Measurements from ENCODE around the gene NRXN3. TPM values are rescaled to one million over a fixed set of nuclear protein-coding genes. Genes with fewer than 3 reads are reported as not detected.

The NRXN3 gene
- polyA plus RNA-seq, 1 donor from 2014 or later = 110 TPM

- Histone ChIP-seq H3K36me3 (ENCODE audit: insufficient read depth, low read length) (no peaks in the 10 kb centered on the region), H3K27me3 (ENCODE audit: insufficient read depth, low read depth, low read length) (no peaks in the 10 kb centered on the region), H4K20me1 (ENCODE audit: insufficient read depth) (no peaks in the 10 kb centered on the region), H2AFZ (ENCODE audit: low read depth, low read length) (no peak overlapping the region), H3K4me3 (ENCODE audit: low read length) (no peak overlapping the region), H3K4me2 (ENCODE audit: low read length) (no peak overlapping the region), H3F3A (ENCODE audit: insufficient read depth, low read length, poor library complexity, severe bottlenecking) (no peaks in the 10 kb centered on the region), H3K9ac (ENCODE audit: low read length) (no peak overlapping the region), H3K27ac (ENCODE audit: low read length) (no peak overlapping the region), H3K9me3 (ENCODE audit: low read length) (no peaks in the 10 kb centered on the region), H3K79me2 (replicated peaks; ENCODE audit: insufficient read depth, low read length) (no peaks in the 10 kb centered on the region), H3K9me2 (ENCODE audit: insufficient read depth, low read length) (no peaks in the 10 kb centered on the region)
- TF ChIP-seq RAD21 (conservative IDR thresholded peaks at IDR 0.05) = no peak
- TF ChIP-seq REST (IDR thresholded peaks at IDR 0.05; ENCODE audit: borderline replicate concordance) = no peak
- TF ChIP-seq MXI1 (conservative IDR thresholded peaks at IDR 0.05; ENCODE audit: poor library complexity, severe bottlenecking) = no peak
- no peak for TF ChIP-seq EP300 (conservative IDR thresholded peaks at IDR 0.05; ENCODE audit: poor library complexity, severe bottlenecking)
- no peak for TF ChIP-seq EZH2 (IDR thresholded peaks at IDR 0.05; ENCODE audit: borderline replicate concordance, insufficient read depth, low read length, poor library complexity, severe bottlenecking)
- TF ChIP-seq POLR2AphosphoS5 (IDR thresholded peaks at IDR 0.05) = no peak
- TF ChIP-seq TAF1 (IDR thresholded peaks at IDR 0.05; ENCODE audit: low read depth) = no peak
- TF ChIP-seq CTCF (IDR thresholded peaks at IDR 0.05; ENCODE audit: poor library complexity, severe bottlenecking) = no peak
- no peak for TF ChIP-seq SMC3 (conservative IDR thresholded peaks at IDR 0.05; ENCODE audit: poor library complexity)
Observed at GRCh38 chr14:79916892-79917291, 1746.7 kb downstream of the NRXN3 start.

Small RNA genes lying within 50 kb of the gene (small RNA-seq; reads per million reads assigned to genes)
- gene RNA5SP388 = 1.3 to 5.6 (median 1.3) reads per million in 3 experiments
